ENCODE data around the gene TMPRSS9.

DNA sequence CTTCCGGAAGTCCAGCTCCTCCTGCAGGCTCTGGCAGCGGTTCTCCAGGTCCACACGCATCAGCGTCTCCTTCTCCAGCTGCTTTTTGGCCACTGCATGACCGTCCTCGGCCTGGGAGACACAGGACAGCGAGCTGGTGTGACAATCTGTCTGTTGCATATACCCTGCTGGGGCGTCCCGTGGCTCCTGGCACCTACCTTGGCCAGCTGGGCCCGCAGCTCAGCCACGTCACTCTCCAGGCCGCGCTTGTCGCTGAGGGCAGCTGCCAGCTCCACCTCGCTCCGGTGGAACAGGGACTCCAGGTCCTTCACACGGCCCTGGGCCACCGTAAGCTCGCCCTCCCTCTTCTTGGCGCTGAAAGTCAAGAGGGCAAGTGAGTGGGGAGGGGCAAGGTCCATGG, 78.1 kb downstream of the TMPRSS9 start:
- TF ChIP-seq, protein P1, sequence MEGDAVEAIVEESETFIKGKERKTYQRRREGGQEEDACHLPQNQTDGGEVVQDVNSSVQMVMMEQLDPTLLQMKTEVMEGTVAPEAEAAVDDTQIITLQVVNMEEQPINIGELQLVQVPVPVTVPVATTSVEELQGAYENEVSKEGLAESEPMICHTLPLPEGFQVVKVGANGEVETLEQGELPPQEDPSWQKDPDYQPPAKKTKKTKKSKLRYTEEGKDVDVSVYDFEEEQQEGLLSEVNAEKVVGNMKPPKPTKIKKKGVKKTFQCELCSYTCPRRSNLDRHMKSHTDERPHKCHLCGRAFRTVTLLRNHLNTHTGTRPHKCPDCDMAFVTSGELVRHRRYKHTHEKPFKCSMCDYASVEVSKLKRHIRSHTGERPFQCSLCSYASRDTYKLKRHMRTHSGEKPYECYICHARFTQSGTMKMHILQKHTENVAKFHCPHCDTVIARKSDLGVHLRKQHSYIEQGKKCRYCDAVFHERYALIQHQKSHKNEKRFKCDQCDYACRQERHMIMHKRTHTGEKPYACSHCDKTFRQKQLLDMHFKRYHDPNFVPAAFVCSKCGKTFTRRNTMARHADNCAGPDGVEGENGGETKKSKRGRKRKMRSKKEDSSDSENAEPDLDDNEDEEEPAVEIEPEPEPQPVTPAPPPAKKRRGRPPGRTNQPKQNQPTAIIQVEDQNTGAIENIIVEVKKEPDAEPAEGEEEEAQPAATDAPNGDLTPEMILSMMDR (conservative IDR thresholded peaks at IDR 0.05; ENCODE audit: low read depth, low read length), result no peak
- no peak for TF ChIP-seq EZH2 (IDR thresholded peaks at IDR 0.05; ENCODE audit: borderline replicate concordance, low read depth, low read length, poor library complexity, severe bottlenecking)
